ENCODE data around the gene GRK3.

DNA sequence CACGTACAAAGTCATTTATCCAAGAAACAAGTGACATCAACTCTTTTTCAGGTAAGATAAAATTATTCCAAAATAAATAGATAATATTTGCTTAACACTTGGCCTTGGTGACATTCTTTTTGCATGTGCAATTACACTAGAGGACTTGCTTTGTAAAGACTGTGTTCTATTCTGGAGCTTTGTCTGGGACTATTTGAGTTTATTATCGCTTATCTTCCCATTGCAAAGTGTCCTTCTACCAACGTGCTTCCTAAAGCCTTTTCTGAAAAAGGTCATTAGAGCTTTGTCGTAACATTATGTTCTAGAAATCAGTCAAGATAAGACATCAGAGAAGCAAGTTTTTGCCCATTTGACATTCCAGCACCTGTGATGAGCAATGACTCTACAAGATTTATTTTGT is 99.2 kb downstream of the GRK3 start:
- TF ChIP-seq, protein P1, sequence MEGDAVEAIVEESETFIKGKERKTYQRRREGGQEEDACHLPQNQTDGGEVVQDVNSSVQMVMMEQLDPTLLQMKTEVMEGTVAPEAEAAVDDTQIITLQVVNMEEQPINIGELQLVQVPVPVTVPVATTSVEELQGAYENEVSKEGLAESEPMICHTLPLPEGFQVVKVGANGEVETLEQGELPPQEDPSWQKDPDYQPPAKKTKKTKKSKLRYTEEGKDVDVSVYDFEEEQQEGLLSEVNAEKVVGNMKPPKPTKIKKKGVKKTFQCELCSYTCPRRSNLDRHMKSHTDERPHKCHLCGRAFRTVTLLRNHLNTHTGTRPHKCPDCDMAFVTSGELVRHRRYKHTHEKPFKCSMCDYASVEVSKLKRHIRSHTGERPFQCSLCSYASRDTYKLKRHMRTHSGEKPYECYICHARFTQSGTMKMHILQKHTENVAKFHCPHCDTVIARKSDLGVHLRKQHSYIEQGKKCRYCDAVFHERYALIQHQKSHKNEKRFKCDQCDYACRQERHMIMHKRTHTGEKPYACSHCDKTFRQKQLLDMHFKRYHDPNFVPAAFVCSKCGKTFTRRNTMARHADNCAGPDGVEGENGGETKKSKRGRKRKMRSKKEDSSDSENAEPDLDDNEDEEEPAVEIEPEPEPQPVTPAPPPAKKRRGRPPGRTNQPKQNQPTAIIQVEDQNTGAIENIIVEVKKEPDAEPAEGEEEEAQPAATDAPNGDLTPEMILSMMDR (IDR thresholded peaks at IDR 0.05), result no peak
- no peak for TF ChIP-seq POLR2A (IDR thresholded peaks at IDR 0.05)

Data from thyroid gland (tissue), 4 donors.